GM20000 (cell line): ENCODE measurements around the gene DAO.

Source experiments
- DNase-seq: peaks from one replicate; pipeline ENCODE4 v3.0.0; 2012; ENCODE audit warnings: low spot score
- CTCF ChIP-seq: IDR thresholded peaks from 2 replicates; pipeline ENCODE4 v1.5.1; 2012; ENCODE audit warnings: mild to moderate bottlenecking, control low read depth; ENCODE audit errors: extremely low read depth, missing control alignments

DAO gene

GRCh38 chr12:108914121-108914531 lies 34.2 kb downstream of the DAO start:
- TF ChIP-seq CTCF = no peak
- DNase-seq = no peak

- DNase-seq = no peak
- TF ChIP-seq CTCF = no peak
These were observed 35.8 kb downstream of the DAO start for GRCh38 chr12:108915632-108916133.

GRCh38 chr12:108916336-108916735 lies 36.4 kb downstream of the DAO start:
- TF ChIP-seq CTCF = no peak
- no peak for DNase-seq

- DNase-seq = no peak
- TF ChIP-seq CTCF = no peak
These were observed 38.3 kb downstream of the DAO start for GRCh38 chr12:108918206-108918605.

- DNase-seq = no peak
- no peak for TF ChIP-seq CTCF
These were observed 39.2 kb downstream of the DAO start for GRCh38 chr12:108918960-108919642.

- TF ChIP-seq CTCF = no peak
- no peak for DNase-seq
These were observed 42.1 kb downstream of the DAO start for GRCh38 chr12:108921946-108922345.

- DNase-seq = no peak
These were observed 43.0 kb downstream of the DAO start for GRCh38 chr12:108922918-108923317.

More at GRCh38 chr12:108922918-108923317, 43.0 kb downstream of the DAO start:
- no peak for TF ChIP-seq CTCF
